ENCODE data around the gene OCSTAMP.

The OCSTAMP gene

GRCh38 chr20:46588532-46589511 is 38.4 kb upstream of the OCSTAMP start:
- DNase-seq (ENCODE audit: extremely low read depth, low read depth) = no peak
- H3K4me3 ChIP-seq (replicated peaks; ENCODE audit: low read depth, low read length) = no peak overlapping the region
- TF ChIP-seq, protein P1, sequence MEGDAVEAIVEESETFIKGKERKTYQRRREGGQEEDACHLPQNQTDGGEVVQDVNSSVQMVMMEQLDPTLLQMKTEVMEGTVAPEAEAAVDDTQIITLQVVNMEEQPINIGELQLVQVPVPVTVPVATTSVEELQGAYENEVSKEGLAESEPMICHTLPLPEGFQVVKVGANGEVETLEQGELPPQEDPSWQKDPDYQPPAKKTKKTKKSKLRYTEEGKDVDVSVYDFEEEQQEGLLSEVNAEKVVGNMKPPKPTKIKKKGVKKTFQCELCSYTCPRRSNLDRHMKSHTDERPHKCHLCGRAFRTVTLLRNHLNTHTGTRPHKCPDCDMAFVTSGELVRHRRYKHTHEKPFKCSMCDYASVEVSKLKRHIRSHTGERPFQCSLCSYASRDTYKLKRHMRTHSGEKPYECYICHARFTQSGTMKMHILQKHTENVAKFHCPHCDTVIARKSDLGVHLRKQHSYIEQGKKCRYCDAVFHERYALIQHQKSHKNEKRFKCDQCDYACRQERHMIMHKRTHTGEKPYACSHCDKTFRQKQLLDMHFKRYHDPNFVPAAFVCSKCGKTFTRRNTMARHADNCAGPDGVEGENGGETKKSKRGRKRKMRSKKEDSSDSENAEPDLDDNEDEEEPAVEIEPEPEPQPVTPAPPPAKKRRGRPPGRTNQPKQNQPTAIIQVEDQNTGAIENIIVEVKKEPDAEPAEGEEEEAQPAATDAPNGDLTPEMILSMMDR (IDR thresholded peaks at IDR 0.05; ENCODE audit: low read depth, low read length, missing control alignments) = no peak

GRCh38 chr20:46587986-46588385 is 37.5 kb upstream of the OCSTAMP start:
- H3K4me3 ChIP-seq (replicated peaks; ENCODE audit: low read depth, low read length) = no peak overlapping the region
- DNase-seq (ENCODE audit: extremely low read depth, low read depth) = no peak
- TF ChIP-seq, protein P1 (IDR thresholded peaks at IDR 0.05; ENCODE audit: low read depth, low read length, missing control alignments) = no peak

- TF ChIP-seq, protein P1 (IDR thresholded peaks at IDR 0.05; ENCODE audit: low read depth, low read length, missing control alignments) = no peak
- no peak overlapping the region for H3K4me3 ChIP-seq (replicated peaks; ENCODE audit: low read depth, low read length)
- DNase-seq (ENCODE audit: extremely low read depth, low read depth) = no peak
Observed at GRCh38 chr20:46586724-46587123, 36.3 kb upstream of the OCSTAMP start.

GRCh38 chr20:46584508-46584907 is 34.1 kb upstream of the OCSTAMP start:
- H3K4me3 ChIP-seq (replicated peaks; ENCODE audit: low read depth, low read length) = no peak overlapping the region

GRCh38 chr20:46583411-46584214 is 33.2 kb upstream of the OCSTAMP start:
- TF ChIP-seq, protein P1 (IDR thresholded peaks at IDR 0.05; ENCODE audit: low read depth, low read length, missing control alignments) = no peak
- no peak for DNase-seq (ENCODE audit: extremely low read depth, low read depth)
- no peak overlapping the region for H3K4me3 ChIP-seq (replicated peaks; ENCODE audit: low read depth, low read length)

More at GRCh38 chr20:46584508-46584907, 34.1 kb upstream of the OCSTAMP start:
- TF ChIP-seq, protein P1 (IDR thresholded peaks at IDR 0.05; ENCODE audit: low read depth, low read length, missing control alignments) = no peak
- no peak for DNase-seq (ENCODE audit: extremely low read depth, low read depth)

GRCh38 chr20:46582648-46583047 is 32.2 kb upstream of the OCSTAMP start:
- no peak overlapping the region for H3K4me3 ChIP-seq (replicated peaks; ENCODE audit: low read depth, low read length)
- DNase-seq (ENCODE audit: extremely low read depth, low read depth) = no peak
- TF ChIP-seq, protein P1 (IDR thresholded peaks at IDR 0.05; ENCODE audit: low read depth, low read length, missing control alignments) = no peak

Measured in HFF-Myc (cell line).